SK-N-SH (cell line): ENCODE measurements around the gene FAM117B. TPM values are rescaled to one million over a fixed set of nuclear protein-coding genes. Genes with fewer than 3 reads are reported as not detected.

Experiments
- CTCF ChIA-PET: fragments of 300-600, 350-600 bp; formaldehyde crosslinking; extraction: SDS; loops from one replicate; lab custom pipeline; 2021; lab: Yijun Ruan, JAX
- POLR2A ChIA-PET: fragments of 350-600 bp; sonication (Branson Sonifier 250); formaldehyde crosslinking; extraction: SDS; loops from one replicate; lab custom pipeline; 2020; ENCODE audit warnings: antibody characterized with exemption, inconsistent platforms; lab: Yijun Ruan, JAX
- DNase-seq: peaks from one replicate; pipeline ENCODE4 v3.0.0; 2012
- H2AFZ ChIP-seq: fragments of 200-600 bp; sonication (generic); 2 replicates; pipeline ENCODE4 v1.8.1; 2016; ENCODE audit warnings: antibody characterized with exemption, mild to moderate bottlenecking, low read depth
- H3F3A ChIP-seq: fragments of 200-600 bp; sonication (generic); replicated peaks from 2 replicates; pipeline ENCODE3; 2016; ENCODE audit warnings: antibody characterized with exemption, mild to moderate bottlenecking; ENCODE audit not compliant: insufficient read depth
- H3K27ac ChIP-seq, 2 experiments: fragments of 200-500 bp in 1 of 2; fragments of 200-600 bp in 1 of 2; sonication (Bioruptor generic) in 1 of 2; sonication (generic), shearing (Covaris generic) in 1 of 2; 2 replicates each; pipeline versions ENCODE4 v1.5.1 to v1.6.1; 2014 to 2016; ENCODE audit warnings: low read depth in 2 of 2, inconsistent platforms in 1 of 2, low read length in 1 of 2, mild to moderate bottlenecking in 1 of 2, mixed read lengths in 1 of 2
- H3K27me3 ChIP-seq: fragments of 200-600 bp; sonication (generic), shearing (Covaris generic); 2 replicates; pipeline ENCODE4 v1.6.1; 2016; ENCODE audit warnings: mixed run types; ENCODE audit not compliant: insufficient read depth
- H3K36me3 ChIP-seq, 2 experiments: fragments of 200-500 bp in 1 of 2; fragments of 200-600 bp in 1 of 2; sonication (Bioruptor generic) in 1 of 2; sonication (generic) in 1 of 2; replicated peaks in 1 of 2; 2 replicates each; pipeline versions ENCODE3 to v1.5.1; 2014 to 2016; ENCODE audit warnings: low read length in 1 of 2, mild to moderate bottlenecking in 1 of 2; ENCODE audit not compliant: insufficient read depth in 2 of 2, control insufficient read depth in 1 of 2
- H3K4me1 ChIP-seq, 2 experiments: fragments of 200-500 bp in 1 of 2; fragments of 200-600 bp in 1 of 2; sonication (Bioruptor generic) in 1 of 2; sonication (generic), shearing (Covaris generic) in 1 of 2; 2 replicates each; pipeline versions ENCODE4 v1.5.1 to v1.6.1; 2014 to 2016; ENCODE audit warnings: low read depth in 1 of 2, low read length in 1 of 2, mixed run types in 1 of 2; ENCODE audit not compliant: insufficient read depth in 2 of 2, control insufficient read depth in 1 of 2
- H3K4me2 ChIP-seq: fragments of 200-600 bp; sonication (generic), shearing (Covaris generic); 2 replicates; pipeline ENCODE4 v1.6.1; 2017; ENCODE audit warnings: mixed run types
- H3K4me3 ChIP-seq, 2 experiments: fragments of 200-500 bp in 1 of 2; fragments of 200-600 bp in 1 of 2; sonication (Bioruptor generic) in 1 of 2; sonication (generic), shearing (Covaris generic) in 1 of 2; 2 replicates each; pipeline versions ENCODE4 v1.5.1 to v1.8.1; 2014 to 2016; ENCODE audit warnings: low read depth in 2 of 2, inconsistent platforms in 1 of 2, low read length in 1 of 2, mild to moderate bottlenecking in 1 of 2, mixed read lengths in 1 of 2, moderate library complexity in 1 of 2
- H3K79me2 ChIP-seq: fragments of 200-600 bp; sonication (generic); 2 replicates; pipeline ENCODE4 v1.8.1; 2017; ENCODE audit warnings: mild to moderate bottlenecking; ENCODE audit not compliant: insufficient read depth
- H3K9ac ChIP-seq: fragments of 200-600 bp; sonication (generic); 2 replicates; pipeline ENCODE4 v1.6.1; 2017; ENCODE audit warnings: mixed run types
- H3K9me2 ChIP-seq: fragments of 200-600 bp; sonication (generic); 2 replicates; pipeline ENCODE4 v1.6.1; 2017; ENCODE audit warnings: mixed run types
- H3K9me3 ChIP-seq: fragments of 200-600 bp; sonication (generic); 2 replicates; pipeline ENCODE4 v1.6.1; 2017; ENCODE audit warnings: mixed run types, mild to moderate bottlenecking, moderate library complexity
- H4K20me1 ChIP-seq: fragments of 200-600 bp; sonication (generic); 2 replicates; pipeline ENCODE4 v1.6.1; 2017; ENCODE audit warnings: mild to moderate bottlenecking, mixed run types; ENCODE audit not compliant: insufficient read depth
- ELF1 ChIP-seq: IDR thresholded peaks from 2 replicates; pipeline ENCODE4 v1.4.0; 2012
- EP300 ChIP-seq, 2 experiments: IDR thresholded peaks; 2 replicates each; pipeline versions ENCODE4 v1.4.0 to v1.6.1; 2012; ENCODE audit warnings: borderline replicate concordance in 1 of 2, low read depth in 1 of 2, low read length in 1 of 2
- EZH2phosphoT487 ChIP-seq: fragments of 200-600 bp; sonication (generic); IDR thresholded peaks from 2 replicates; pipeline ENCODE4 v1.6.1; 2017; ENCODE audit warnings: low read depth, mixed run types, mild to moderate bottlenecking, antibody characterized with exemption, moderate library complexity, borderline replicate concordance
- FOSL2 ChIP-seq: IDR thresholded peaks from 2 replicates; pipeline ENCODE4 v1.4.0; 2012; ENCODE audit warnings: low read depth, mild to moderate bottlenecking, moderate library complexity, borderline replicate concordance
- FOXJ3 ChIP-seq: sonication (generic); formaldehyde crosslinking; IDR thresholded peaks from 2 replicates; pipeline ENCODE4 v1.5.1; 2020; ENCODE audit warnings: mild to moderate bottlenecking, missing genetic modification reagents
- FOXM1 ChIP-seq: IDR thresholded peaks from 2 replicates; pipeline ENCODE4 v1.4.0; 2012; ENCODE audit warnings: low read depth, mild to moderate bottlenecking
- GABPA ChIP-seq: IDR thresholded peaks from 2 replicates; pipeline ENCODE4 v1.4.0; 2012; ENCODE audit warnings: low read depth, mild to moderate bottlenecking
- JUND ChIP-seq: IDR thresholded peaks from 2 replicates; pipeline ENCODE4 v1.4.0; 2012
- MEF2A ChIP-seq: IDR thresholded peaks from 2 replicates; pipeline ENCODE4 v1.4.0; 2012; ENCODE audit warnings: low read depth, borderline replicate concordance
- NFIC ChIP-seq: IDR thresholded peaks from 2 replicates; pipeline ENCODE4 v1.4.0; 2012; ENCODE audit warnings: borderline replicate concordance
- RCOR1 ChIP-seq: fragments of 150-350 bp; IDR thresholded peaks from 2 replicates; pipeline ENCODE4 v1.6.1; 2017; ENCODE audit warnings: antibody characterized with exemption, low read length
- SIN3A ChIP-seq: IDR thresholded peaks from 2 replicates; pipeline ENCODE4 v1.6.1; 2012; ENCODE audit warnings: low read depth, mild to moderate bottlenecking, low read length, moderate library complexity, borderline replicate concordance
- SMC3 ChIP-seq: IDR thresholded peaks from 2 replicates; pipeline ENCODE4 v1.6.1; 2012; ENCODE audit warnings: low read depth, low read length, improper control_type of control experiment
- TCF12 ChIP-seq: IDR thresholded peaks from 2 replicates; pipeline ENCODE4 v1.4.0; 2012
- YY1 ChIP-seq: IDR thresholded peaks from 2 replicates; pipeline ENCODE4 v1.4.0; 2012; ENCODE audit warnings: low read depth, mild to moderate bottlenecking
- WGBS: methylation state at CpG from one replicate; pipeline ENCODE4 v1.1.6; 2017; ENCODE audit warnings: low lambda C conversion rate; 5-methylcytosine and 5-hydroxymethylcytosine counted together
- polyA plus RNA-seq, 3 experiments: library from polyadenylated mRNA; depleted of rRNA; stranded (reverse); fragments of >200 nt; gene quantifications; 2 replicates each; pipeline ENCODE4 v1.2.3, GENCODE V29; 2012
- TF ChIP-seq, protein P1 (sequence below): IDR thresholded peaks from 2 replicates; pipeline ENCODE4 v1.4.0; 2012; ENCODE audit warnings: low read depth, borderline replicate concordance

FAM117B gene
- polyA plus RNA-seq, 1 of the 3 experiments (the other 2 are of a cell fraction), result 0.90 TPM

DNA sequence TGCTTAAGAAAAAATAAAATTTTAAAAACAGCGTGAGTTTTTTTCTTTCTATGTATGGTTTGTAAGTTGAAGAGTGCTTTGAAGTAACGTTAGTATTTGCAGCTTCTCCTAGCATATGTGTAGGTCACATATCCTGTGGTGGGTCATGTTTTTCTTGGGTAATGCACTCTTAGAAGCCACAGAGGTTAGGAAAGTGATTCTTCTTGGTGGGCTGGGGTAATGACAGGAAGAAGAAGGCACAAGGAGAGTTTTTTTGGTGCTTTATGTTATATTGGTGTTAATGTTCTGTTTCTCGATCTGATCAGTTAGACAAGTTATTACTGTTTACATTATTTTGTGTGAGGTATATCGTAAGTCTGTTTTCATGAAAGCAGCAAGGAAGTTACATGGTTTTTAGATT lies 127.8 kb downstream of the FAM117B start:
- DNase-seq, result no peak
- H3K4me3 ChIP-seq, result no peak overlapping the region
- CTCF ChIA-PET, result no interaction called here
- WGBS, result 91% methylated on average over 4 of the region's 4 CpGs
- no peaks in the 10 kb centered on the region for H4K20me1 ChIP-seq
- no peak overlapping the region for H3K4me2 ChIP-seq
- H3K36me3 ChIP-seq, result peaks cover 14 to 26% of the 10 kb centered on the region in 2 experiments
- H3K27ac ChIP-seq, result no peak overlapping the region
- no peaks in the 10 kb centered on the region for H3K9me2 ChIP-seq
- POLR2A ChIA-PET, result no interaction called here
- no peak for TF ChIP-seq SIN3A
- TF ChIP-seq FOXJ3, result no peak
- TF ChIP-seq MEF2A, result no peak
- TF ChIP-seq EP300 (IDR thresholded peaks at IDR 0.05; ENCODE audit: borderline replicate concordance in 1 of 2, low read depth in 1 of 2, low read length in 1 of 2), result no peak
- TF ChIP-seq SMC3, result no peak
- TF ChIP-seq EZH2phosphoT487, result no peak
- no peak for TF ChIP-seq FOSL2
- no peak for TF ChIP-seq GABPA
- TF ChIP-seq TCF12, result no peak
- no peak for TF ChIP-seq JUND
- no peak for TF ChIP-seq RCOR1
- no peaks in the 10 kb centered on the region for H3F3A ChIP-seq
- no peaks in the 10 kb centered on the region for H3K27me3 ChIP-seq
- H3K9me3 ChIP-seq, result no peaks in the 10 kb centered on the region
- no peak overlapping the region for H2AFZ ChIP-seq
- no peak overlapping the region for H3K9ac ChIP-seq
- no peaks in the 10 kb centered on the region for H3K79me2 ChIP-seq
- no peaks in the 10 kb centered on the region for H3K4me1 ChIP-seq

DNA sequence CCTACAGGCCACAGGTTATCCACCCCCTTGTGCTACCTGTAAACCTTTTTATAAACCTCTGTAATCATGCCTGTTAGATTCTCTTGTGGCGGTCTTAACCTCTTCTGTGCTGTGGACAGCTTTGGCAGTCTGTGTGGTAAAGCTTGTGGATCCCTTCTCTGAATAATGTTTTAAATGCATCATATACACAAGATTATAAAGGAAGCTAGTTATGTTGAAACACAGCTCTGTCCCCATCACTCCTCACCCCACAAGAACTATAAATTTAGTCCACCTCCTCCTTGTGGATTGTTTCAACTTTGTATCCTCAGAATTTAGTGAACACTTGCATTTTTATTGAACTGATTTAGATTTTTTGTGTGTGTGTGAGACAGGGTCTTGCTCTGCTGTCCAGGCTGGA lies 129.1 kb downstream of the FAM117B start:
- DNase-seq, result no peak
- ChIA-PET CTCF (no interaction called here), POLR2A (no interaction called here)
- H3K9me2 ChIP-seq, result no peaks in the 10 kb centered on the region
- no peak overlapping the region for H3K4me3 ChIP-seq
- H3K4me1 ChIP-seq, result no peaks in the 10 kb centered on the region
- no peaks in the 10 kb centered on the region for H4K20me1 ChIP-seq
- H3F3A ChIP-seq, result no peaks in the 10 kb centered on the region
- no peak overlapping the region for H3K9ac ChIP-seq
- no peaks in the 10 kb centered on the region for H3K79me2 ChIP-seq
- no peak overlapping the region for H3K27ac ChIP-seq
- no peaks in the 10 kb centered on the region for H3K9me3 ChIP-seq
- no peak overlapping the region for H2AFZ ChIP-seq
- TF ChIP-seq YY1 (no peak), GABPA (no peak)
- TF ChIP-seq, protein P1, sequence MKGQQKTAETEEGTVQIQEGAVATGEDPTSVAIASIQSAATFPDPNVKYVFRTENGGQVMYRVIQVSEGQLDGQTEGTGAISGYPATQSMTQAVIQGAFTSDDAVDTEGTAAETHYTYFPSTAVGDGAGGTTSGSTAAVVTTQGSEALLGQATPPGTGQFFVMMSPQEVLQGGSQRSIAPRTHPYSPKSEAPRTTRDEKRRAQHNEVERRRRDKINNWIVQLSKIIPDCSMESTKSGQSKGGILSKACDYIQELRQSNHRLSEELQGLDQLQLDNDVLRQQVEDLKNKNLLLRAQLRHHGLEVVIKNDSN, result no peak
- no peak overlapping the region for H3K4me2 ChIP-seq
- H3K27me3 ChIP-seq, result no peaks in the 10 kb centered on the region
- WGBS, result 79% methylated on average over 1 of the region's 1 CpG
- H3K36me3 ChIP-seq, result peaks cover 8 to 15% of the 10 kb centered on the region in 2 experiments

DNA sequence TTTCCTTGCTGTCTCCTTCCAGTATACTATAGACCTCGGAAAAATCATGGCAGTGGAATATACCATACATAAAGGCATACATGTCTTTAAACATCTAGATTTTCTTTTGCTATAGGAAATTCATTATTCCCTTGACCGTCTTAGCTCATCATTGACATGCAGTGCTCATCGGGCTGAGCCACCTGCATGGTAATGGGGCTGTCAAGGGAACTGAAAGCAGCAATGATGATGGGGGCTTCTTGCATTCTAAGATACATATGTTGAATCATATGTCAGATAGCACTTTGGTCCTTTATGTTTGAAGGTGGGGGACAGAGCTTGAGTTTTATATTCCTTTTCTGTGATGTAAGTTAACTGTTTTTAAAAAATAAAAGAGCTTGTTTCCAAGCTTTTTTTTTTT lies 130.2 kb downstream of the FAM117B start:
- WGBS, result 98% methylated on average over 3 of the region's 3 CpGs
- no peaks in the 10 kb centered on the region for H3K9me2 ChIP-seq
- no peaks in the 10 kb centered on the region for H3K27me3 ChIP-seq
- no peaks in the 10 kb centered on the region for H3K9me3 ChIP-seq
- TF ChIP-seq ELF1, result no peak
- no peak for TF ChIP-seq FOXM1
- no peak for TF ChIP-seq NFIC
- H3K4me1 ChIP-seq, result no peaks in the 10 kb centered on the region
- H3K79me2 ChIP-seq, result no peaks in the 10 kb centered on the region
- DNase-seq, result no peak
- no peaks in the 10 kb centered on the region for H4K20me1 ChIP-seq
- H3K4me2 ChIP-seq, result no peak overlapping the region
- no peak overlapping the region for H3K4me3 ChIP-seq
- H2AFZ ChIP-seq, result no peak overlapping the region
- peaks cover 6 to 14% of the 10 kb centered on the region in 2 experiments for H3K36me3 ChIP-seq
- no peak overlapping the region for H3K27ac ChIP-seq
- H3F3A ChIP-seq, result no peaks in the 10 kb centered on the region
- ChIA-PET POLR2A (interaction anchor here (0.6 kb wide), 1 partner anchor 369 kb away, joined by 3 read pairs; no protein-coding TSS in a partner anchor), CTCF (no interaction called here)
- H3K9ac ChIP-seq, result no peak overlapping the region
